ENCODE data around the gene CKAP5. TPM values are rescaled to one million over a fixed set of nuclear protein-coding genes. Genes with fewer than 3 reads are reported as not detected.

CKAP5 gene
- total RNA-seq, 1 experiment from 2014 or later, result 572 TPM

GRCh38 chr11:46890665-46891064 is 44.6 kb upstream of the CKAP5 start:
- no TSS peak for BruUV-seq (replicated peaks)
- POLR2A ChIA-PET (ENCODE audit: low non-redundant PET), result interaction anchor here (0.7 kb wide), 1 partner anchor 368 kb away, joined by 4 read pairs; no protein-coding TSS in a partner anchor
- no peak overlapping the region for H3K4me3 ChIP-seq (ENCODE audit: low read depth, low read length, poor library complexity, severe bottlenecking)

GRCh38 chr11:46889689-46890475 is 43.8 kb upstream of the CKAP5 start:
- peak; percentile 100 for TF ChIP-seq CTCF (conservative IDR thresholded peaks at IDR 0.05; ENCODE audit: low read depth, low read length)
- TF ChIP-seq EZH2 (IDR thresholded peaks at IDR 0.05; ENCODE audit: borderline replicate concordance, low read depth, low read length, poor library complexity, severe bottlenecking), result no peak
- H3K4me1 ChIP-seq (ENCODE audit: insufficient read depth, low read length, poor library complexity, severe bottlenecking), result no peaks in the 10 kb centered on the region
- no peak overlapping the region for H3K4me3 ChIP-seq (ENCODE audit: low read depth, low read length, poor library complexity, severe bottlenecking)
- no peak overlapping the region for H3K27ac ChIP-seq (ENCODE audit: low read depth, low read length, poor library complexity, severe bottlenecking)
- H3K27me3 ChIP-seq (replicated peaks; ENCODE audit: insufficient read depth, low read depth, low read length, poor library complexity), result no peaks in the 10 kb centered on the region
- POLR2A ChIA-PET (ENCODE audit: low non-redundant PET), result no interaction called here
- DNase-seq (ENCODE audit: low spot score), result peak; percentile 92
- intact Hi-C loops (cut with micrococcal nuclease; ENCODE audit: unreplicated experiment), result loop anchor here (1.0 kb wide), 4 partner anchors 263 to 465 kb away; no protein-coding TSS in a partner anchor
- no TSS peak for BruUV-seq (replicated peaks)
- CTCF ChIA-PET, result interaction anchor here (0.9 to 1.7 kb wide), 2 partner anchors 263 to 271 kb away, joined by 5 to 17 read pairs; no protein-coding TSS in a partner anchor
- peaks cover 32% of the 10 kb centered on the region for H3K36me3 ChIP-seq (ENCODE audit: insufficient read depth, low read length, poor library complexity, severe bottlenecking)
- H3K9me3 ChIP-seq (ENCODE audit: low read depth, low read length, poor library complexity, severe bottlenecking), result no peaks in the 10 kb centered on the region

More at GRCh38 chr11:46890665-46891064, 44.6 kb upstream of the CKAP5 start:
- Histone ChIP-seq H3K9me3 (ENCODE audit: low read depth, low read length, poor library complexity, severe bottlenecking) (no peaks in the 10 kb centered on the region), H3K27ac (ENCODE audit: low read depth, low read length, poor library complexity, severe bottlenecking) (no peak overlapping the region), H3K4me1 (ENCODE audit: insufficient read depth, low read length, poor library complexity, severe bottlenecking) (no peaks in the 10 kb centered on the region), H3K27me3 (replicated peaks; ENCODE audit: insufficient read depth, low read depth, low read length, poor library complexity) (no peaks in the 10 kb centered on the region), H3K36me3 (ENCODE audit: insufficient read depth, low read length, poor library complexity, severe bottlenecking) (peaks cover 31% of the 10 kb centered on the region)
- CTCF ChIA-PET, result interaction anchor here (0.9 to 1.7 kb wide), 2 partner anchors 263 to 270 kb away, joined by 5 to 17 read pairs; no protein-coding TSS in a partner anchor
- no peak for DNase-seq (ENCODE audit: low spot score)
- intact Hi-C loops (cut with micrococcal nuclease; ENCODE audit: unreplicated experiment), result no loop called here
- TF ChIP-seq CTCF (conservative IDR thresholded peaks at IDR 0.05; ENCODE audit: low read depth, low read length) (no peak), EZH2 (IDR thresholded peaks at IDR 0.05; ENCODE audit: borderline replicate concordance, low read depth, low read length, poor library complexity, severe bottlenecking) (no peak)

GRCh38 chr11:46889251-46889650 is 43.2 kb upstream of the CKAP5 start:
- ChIA-PET CTCF (no interaction called here), POLR2A (ENCODE audit: low non-redundant PET) (no interaction called here)
- no peaks in the 10 kb centered on the region for H3K27me3 ChIP-seq (replicated peaks; ENCODE audit: insufficient read depth, low read depth, low read length, poor library complexity)
- H3K36me3 ChIP-seq (ENCODE audit: insufficient read depth, low read length, poor library complexity, severe bottlenecking), result peaks cover 32% of the 10 kb centered on the region
- H3K9me3 ChIP-seq (ENCODE audit: low read depth, low read length, poor library complexity, severe bottlenecking), result no peaks in the 10 kb centered on the region
- TF ChIP-seq EZH2 (IDR thresholded peaks at IDR 0.05; ENCODE audit: borderline replicate concordance, low read depth, low read length, poor library complexity, severe bottlenecking) (no peak), CTCF (conservative IDR thresholded peaks at IDR 0.05; ENCODE audit: low read depth, low read length) (no peak)
- no peak for DNase-seq (ENCODE audit: low spot score)
- H3K4me3 ChIP-seq (ENCODE audit: low read depth, low read length, poor library complexity, severe bottlenecking), result no peak overlapping the region
- no peak overlapping the region for H3K27ac ChIP-seq (ENCODE audit: low read depth, low read length, poor library complexity, severe bottlenecking)
- intact Hi-C loops (cut with micrococcal nuclease; ENCODE audit: unreplicated experiment), result loop anchor here (1.0 kb wide), 4 partner anchors 264 to 466 kb away; no protein-coding TSS in a partner anchor
- H3K4me1 ChIP-seq (ENCODE audit: insufficient read depth, low read length, poor library complexity, severe bottlenecking), result no peaks in the 10 kb centered on the region
- BruUV-seq (replicated peaks), result no TSS peak
